NCI-H748 (cell line): ENCODE results near the gene LDLRAD4.
"Not testable (repeated sequence)": the region's sequence is repeated elsewhere in the genome, so short reads cannot be mapped to it uniquely, and the experiment has no call there.

Source experiments
- DNase-seq: peaks from one replicate; lab custom pipeline; 2025; ENCODE audit not compliant: unreplicated experiment; lab: John Stamatoyannopoulos, UW

The LDLRAD4 gene

GRCh38 chr18:13688191-13689136 is 469.9 kb downstream of the LDLRAD4 start:
- DNase-seq: no peak

- not testable (repeated sequence) for DNase-seq
These were observed 471.5 kb downstream of the LDLRAD4 start for GRCh38 chr18:13690060-13690459.

- not testable (repeated sequence) for DNase-seq
These were observed 476.8 kb downstream of the LDLRAD4 start for GRCh38 chr18:13695337-13695736.

- no peak for DNase-seq
These were observed 478.4 kb downstream of the LDLRAD4 start for GRCh38 chr18:13696961-13697360.

GRCh38 chr18:13700153-13700552 is 481.6 kb downstream of the LDLRAD4 start:
- no peak for DNase-seq
